PC-3 (cell line): ENCODE data around the gene RIMOC1. TPM values are rescaled to one million over a fixed set of nuclear protein-coding genes. Genes with fewer than 3 reads are reported as not detected.

ENCODE experiments used
- ATAC-seq: fragments of 200-7000 bp; cut with Tn5 transposase; 2 replicates; pipeline ENCODE4 v1.9.1; 2020; ENCODE audit warnings: mild to moderate bottlenecking, moderate library complexity
- BruUV-seq: library from RNA; stranded (reverse); fragments of 400-500 nt; replicated peaks from 2 replicates; lab custom pipeline; 2021; lab: Mats Ljungman, UMichigan
- CTCF ChIA-PET: fragments of 300-600 bp; sonication (Branson Sonifier 250); formaldehyde crosslinking; loops from one replicate; lab custom pipeline; 2022; ENCODE audit warnings: antibody characterized with exemption; lab: Charles Lee
- POLR2A ChIA-PET: fragments of 300-600 bp; sonication (Branson Sonifier 250); formaldehyde crosslinking; loops from one replicate; lab custom pipeline; 2022; ENCODE audit warnings: antibody characterized with exemption; ENCODE audit not compliant: unreplicated experiment; lab: Charles Lee
- DNase-seq: peaks from one replicate; pipeline ENCODE4 v3.0.0-alpha.2; 2015
- H2AFZ ChIP-seq: fragments of 300-600 bp; sonication (generic); 2 replicates; pipeline ENCODE4 v1.6.0; 2016; ENCODE audit warnings: antibody characterized with exemption, low read length
- H3F3A ChIP-seq: fragments of 300-600 bp; sonication (generic); one replicate; pipeline ENCODE4 v1.6.0; 2017; ENCODE audit warnings: antibody characterized with exemption, low read length, control low read depth, mild to moderate bottlenecking; ENCODE audit not compliant: unreplicated experiment
- H3K27ac ChIP-seq: fragments of 300-600 bp; sonication (generic); 2 replicates; pipeline ENCODE4 v1.5.1; 2016; ENCODE audit warnings: mild to moderate bottlenecking, low read length
- H3K27me3 ChIP-seq: fragments of 300-600 bp; sonication (generic); 2 replicates; pipeline ENCODE4 v1.6.1; 2016; ENCODE audit warnings: low read length, mixed read lengths
- H3K36me3 ChIP-seq: fragments of 300-600 bp; sonication (generic); 2 replicates; pipeline ENCODE4 v1.6.1; 2016; ENCODE audit warnings: low read depth, mixed run types, low read length, mixed read lengths
- H3K4me1 ChIP-seq: fragments of 300-600 bp; sonication (generic); 2 replicates; pipeline ENCODE4 v1.5.1; 2016; ENCODE audit warnings: low read length; ENCODE audit not compliant: insufficient read depth
- H3K4me2 ChIP-seq: fragments of 300-600 bp; sonication (generic); 2 replicates; pipeline ENCODE4 v1.6.0; 2016; ENCODE audit warnings: low read length
- H3K4me3 ChIP-seq: fragments of 300-600 bp; sonication (generic); 2 replicates; pipeline ENCODE4 v1.5.1; 2016; ENCODE audit warnings: mild to moderate bottlenecking, low read length, mixed read lengths
- H3K79me2 ChIP-seq: fragments of 300-600 bp; sonication (generic); 2 replicates; pipeline ENCODE4 v1.6.1; 2017; ENCODE audit warnings: low read length, mixed read lengths
- H3K9ac ChIP-seq: fragments of 300-600 bp; sonication (generic); 2 replicates; pipeline ENCODE4 v1.6.0; 2016; ENCODE audit warnings: mild to moderate bottlenecking, low read length
- H3K9me2 ChIP-seq: fragments of 300-600 bp; sonication (generic); replicated peaks from 2 replicates; pipeline ENCODE4 v1.6.1; 2016; ENCODE audit warnings: mixed run types, low read length, mixed read lengths
- H3K9me3 ChIP-seq: fragments of 300-600 bp; sonication (generic); 2 replicates; pipeline ENCODE4 v1.6.1; 2016; ENCODE audit warnings: low read length, mixed read lengths
- H4K20me1 ChIP-seq: fragments of 300-600 bp; sonication (generic); 2 replicates; pipeline ENCODE4 v1.6.1; 2016; ENCODE audit warnings: low read length, mixed read lengths
- CTCF ChIP-seq: fragments of 300-600 bp; sonication (generic); conservative IDR thresholded peaks from 2 replicates; pipeline ENCODE4 v1.5.1; 2017; ENCODE audit warnings: antibody characterized with exemption, low read depth, mild to moderate bottlenecking, low read length
- EZH2 ChIP-seq: fragments of 300-600 bp; sonication (generic); IDR thresholded peaks from one replicate; pipeline ENCODE4 v1.6.1; 2017; ENCODE audit warnings: antibody characterized with exemption, mild to moderate bottlenecking, low read length; ENCODE audit not compliant: unreplicated experiment
- EZH2phosphoT487 ChIP-seq: fragments of 300-600 bp; sonication (generic); IDR thresholded peaks from 2 replicates; pipeline ENCODE4 v1.6.1; 2018; ENCODE audit warnings: mild to moderate bottlenecking, antibody characterized with exemption, low read length, borderline replicate concordance
- intact Hi-C: fragments of 100-400 bp; cut with micrococcal nuclease; formaldehyde crosslinking; loops from 2 replicates; pipeline ENCODE4 v1.9.0; 2023
- total RNA-seq: library from RNA; depleted of rRNA; stranded (reverse); fragments of >200 nt; gene quantifications from 2 replicates; pipeline ENCODE4 v1.2.3, GENCODE V29; 2014

The RIMOC1 gene
- total RNA-seq, 1 experiment from 2014 or later = 11.3 TPM

- TF ChIP-seq EZH2phosphoT487 (no peak), CTCF (no peak), EZH2 (no peak)
- Histone ChIP-seq H4K20me1 (no peaks in the 10 kb centered on the region), H3K9me2 (no peaks in the 10 kb centered on the region), H3K79me2 (no peaks in the 10 kb centered on the region), H3K36me3 (0 out of 2 replicates have a peak, but pooled peaks cover 5% of the 10 kb centered on the region), H3F3A (peaks cover 11% of the 10 kb centered on the region), H3K4me2 (peak overlapping the region; percentile 55), H3K27ac (peak overlapping the region; percentile 63), H3K4me1 (peaks cover 28% of the 10 kb centered on the region), H3K9me3 (peaks cover 16% of the 10 kb centered on the region), H3K27me3 (no peaks in the 10 kb centered on the region), H2AFZ (no peak overlapping the region), H3K9ac (no peak overlapping the region), H3K4me3 (no peak overlapping the region)
- no TSS peak for BruUV-seq
- intact Hi-C loops = no loop called here
- ATAC-seq (peak; percentile 9), DNase-seq (no peak)
- ChIA-PET POLR2A (interaction anchor here (0.6 kb wide), 1 partner anchor 26 kb away, joined by 3 read pairs; no protein-coding TSS in a partner anchor), CTCF (no interaction called here)
These were observed 20.9 kb upstream of the RIMOC1 start for GRCh38 chr5:41883243-41883642.

- Histone ChIP-seq H4K20me1 (no peaks in the 10 kb centered on the region), H3K27me3 (no peaks in the 10 kb centered on the region), H3K9me3 (peaks cover 16% of the 10 kb centered on the region), H3K9me2 (no peaks in the 10 kb centered on the region), H3K4me2 (peak overlapping the region; percentile 55), H3K4me1 (peaks cover 28% of the 10 kb centered on the region), H3F3A (peaks cover 11% of the 10 kb centered on the region), H3K79me2 (no peaks in the 10 kb centered on the region), H3K27ac (peak overlapping the region; percentile 63), H3K4me3 (no peak overlapping the region), H3K36me3 (0 out of 2 replicates have a peak, but pooled peaks cover 5% of the 10 kb centered on the region), H3K9ac (no peak overlapping the region), H2AFZ (no peak overlapping the region)
- intact Hi-C loops = loop anchor here (1.0 kb wide), 1 partner anchor 20 kb away; the partner anchor contains the start of gene RIMOC1
- no TSS peak for BruUV-seq
- no peak for TF ChIP-seq EZH2
- no peak for TF ChIP-seq CTCF
- no peak for TF ChIP-seq EZH2phosphoT487
- ATAC-seq = peak; percentile 98
- ChIA-PET POLR2A (interaction anchor here (0.6 to 0.7 kb wide), 3 partner anchors 20 to 1296 kb away, joined by 3 read pairs; partner anchors contain the start of gene RIMOC1), CTCF (interaction anchor here (0.6 kb wide), 1 partner anchor 81 kb away, joined by 3 read pairs; no protein-coding TSS in a partner anchor)
- DNase-seq = peak; percentile 93
These were observed 20.2 kb upstream of the RIMOC1 start for GRCh38 chr5:41883936-41884335.

- H3K9me3 ChIP-seq = peaks cover 16% of the 10 kb centered on the region
- H4K20me1 ChIP-seq = no peaks in the 10 kb centered on the region
- no peak overlapping the region for H3K4me2 ChIP-seq
- H3K9me2 ChIP-seq = no peaks in the 10 kb centered on the region
- no peak overlapping the region for H3K9ac ChIP-seq
- H3K79me2 ChIP-seq = no peaks in the 10 kb centered on the region
- peaks cover 11% of the 10 kb centered on the region for H3F3A ChIP-seq
- no TSS peak for BruUV-seq
- ATAC-seq = no peak
- H3K4me3 ChIP-seq = no peak overlapping the region
- intact Hi-C loops = no loop called here
- TF ChIP-seq EZH2phosphoT487 = no peak
- no peak for DNase-seq
- ChIA-PET CTCF (no interaction called here), POLR2A (no interaction called here)
- H3K36me3 ChIP-seq = 0 out of 2 replicates have a peak, but pooled peaks cover 5% of the 10 kb centered on the region
- H3K27ac ChIP-seq = no peak overlapping the region
- peaks cover 28% of the 10 kb centered on the region for H3K4me1 ChIP-seq
- no peak overlapping the region for H2AFZ ChIP-seq
- no peaks in the 10 kb centered on the region for H3K27me3 ChIP-seq
These were observed 18.9 kb upstream of the RIMOC1 start for GRCh38 chr5:41885286-41885685.
